HFFc6 (cell line): ENCODE measurements around the gene TTC9C. TPM values are rescaled to one million over a fixed set of nuclear protein-coding genes. Genes with fewer than 3 reads are reported as not detected.

Source experiments
- DNase-seq: peaks from one replicate; pipeline ENCODE4 v3.0.0-alpha.2; 2018
- H3K27ac Mint-ChIP-seq: 2 replicates; pipeline ENCODE4 v1.8.0; 2020; ENCODE audit warnings: mild to moderate bottlenecking, mixed read lengths
- H3K27me3 Mint-ChIP-seq: 2 replicates; pipeline ENCODE4 v1.8.0; 2021; ENCODE audit warnings: mild to moderate bottlenecking, moderate library complexity, mixed read lengths; ENCODE audit not compliant: insufficient read depth
- H3K36me3 Mint-ChIP-seq: 2 replicates; pipeline ENCODE4 v1.8.0; 2021; ENCODE audit warnings: low read depth, mixed read lengths
- H3K4me1 Mint-ChIP-seq: 2 replicates; pipeline ENCODE4 v1.8.0; 2020; ENCODE audit warnings: low read depth, mixed read lengths
- H3K4me3 Mint-ChIP-seq: 2 replicates; pipeline ENCODE4 v1.8.0; 2020; ENCODE audit warnings: mild to moderate bottlenecking, moderate library complexity, mixed read lengths
- H3K9me3 Mint-ChIP-seq: 2 replicates; pipeline ENCODE4 v1.8.0; 2020; ENCODE audit warnings: mild to moderate bottlenecking, mixed read lengths
- CTCF ChIP-seq: fragments of 200-600 bp; sonication (generic); IDR thresholded peaks from 2 replicates; pipeline ENCODE4 v1.5.0; 2021; ENCODE audit warnings: antibody characterized with exemption, mild to moderate bottlenecking
- total RNA-seq, 6 experiments: library from RNA; stranded (reverse); fragmentation: NEBNext Ultra II Directional; extraction: Animal tissue kit (Norgen Biotek cat#: 25700); gene quantifications; 2 replicates in 1 of 6; 3 replicates in 5 of 6; pipeline ENCODE4 v1.2.3, GENCODE V29; 2021

TTC9C gene
- total RNA-seq, 6 experiments from 2014 or later, result 46.2 to 52.7 (median 50.0) TPM

GRCh38 chr11:62712276-62712812 lies 15.9 kb upstream of the TTC9C start:
- no peak for DNase-seq
- Mint-ChIP-seq H3K4me3 (no peak overlapping the region), H3K27me3 (peaks cover 5% of the 10 kb centered on the region), H3K9me3 (no peaks in the 10 kb centered on the region), H3K36me3 (peaks cover 39% of the 10 kb centered on the region), H3K4me1 (peaks cover 24% of the 10 kb centered on the region), H3K27ac (no peak overlapping the region)
- TF ChIP-seq CTCF, result no peak

GRCh38 chr11:62712861-62713260 lies 15.4 kb upstream of the TTC9C start:
- no peak for DNase-seq
- Mint-ChIP-seq H3K36me3 (peaks cover 44% of the 10 kb centered on the region), H3K4me1 (peaks cover 24% of the 10 kb centered on the region), H3K27me3 (peaks cover 3% of the 10 kb centered on the region), H3K4me3 (no peak overlapping the region), H3K27ac (no peak overlapping the region), H3K9me3 (no peaks in the 10 kb centered on the region)
- no peak for TF ChIP-seq CTCF

GRCh38 chr11:62713343-62713742 lies 14.9 kb upstream of the TTC9C start:
- no peaks in the 10 kb centered on the region for H3K9me3 Mint-ChIP-seq
- no peak for TF ChIP-seq CTCF
- no peak overlapping the region for H3K4me3 Mint-ChIP-seq
- peak overlapping the region; percentile 36 for H3K27ac Mint-ChIP-seq
- no peak for DNase-seq
- H3K27me3 Mint-ChIP-seq, result no peaks in the 10 kb centered on the region; the same call in 1 of the 2 replicates
- H3K36me3 Mint-ChIP-seq, result peaks cover 49% of the 10 kb centered on the region
- H3K4me1 Mint-ChIP-seq, result peaks cover 24% of the 10 kb centered on the region

- no peak for TF ChIP-seq CTCF
- Mint-ChIP-seq H3K36me3 (peaks cover 52% of the 10 kb centered on the region), H3K4me3 (no peak overlapping the region), H3K9me3 (no peaks in the 10 kb centered on the region), H3K27ac (no peak overlapping the region; the same call in 1 of the 2 replicates), H3K27me3 (no peaks in the 10 kb centered on the region; the same call in 1 of the 2 replicates), H3K4me1 (peaks cover 14% of the 10 kb centered on the region)
- no peak for DNase-seq
These were observed 12.8 kb upstream of the TTC9C start for GRCh38 chr11:62715150-62716130.

GRCh38 chr11:62716206-62716605 lies 12.1 kb upstream of the TTC9C start:
- peaks cover 18% of the 10 kb centered on the region for H3K4me1 Mint-ChIP-seq
- TF ChIP-seq CTCF, result no peak
- H3K27ac Mint-ChIP-seq, result no peak overlapping the region
- no peak for DNase-seq
- no peak overlapping the region for H3K4me3 Mint-ChIP-seq
- no peaks in the 10 kb centered on the region for H3K9me3 Mint-ChIP-seq
- peaks cover 52% of the 10 kb centered on the region for H3K36me3 Mint-ChIP-seq
- no peaks in the 10 kb centered on the region; the same call in 1 of the 2 replicates for H3K27me3 Mint-ChIP-seq
